NCI-H2171 (cell line): ENCODE results near the gene KRAS.
A peak's percentile ranks its signal among the peaks of the same experiment; 100 is the strongest.
"Not testable (repeated sequence)": the region's sequence is repeated elsewhere in the genome, so short reads cannot be mapped to it uniquely, and the experiment has no call there.

Source experiments
- DNase-seq: peaks from one replicate; lab custom pipeline; 2025; lab: John Stamatoyannopoulos, UW

Gene KRAS

GRCh38 chr12:25250744-25251730 lies at the start of gene KRAS:
KRAS (minus strand) TSS chr12:25250929.
- DNase-seq, result peak; percentile 92

- no peak for DNase-seq
Observed at GRCh38 chr12:25296381-25296780, 45.7 kb upstream of the KRAS start.

DNA sequence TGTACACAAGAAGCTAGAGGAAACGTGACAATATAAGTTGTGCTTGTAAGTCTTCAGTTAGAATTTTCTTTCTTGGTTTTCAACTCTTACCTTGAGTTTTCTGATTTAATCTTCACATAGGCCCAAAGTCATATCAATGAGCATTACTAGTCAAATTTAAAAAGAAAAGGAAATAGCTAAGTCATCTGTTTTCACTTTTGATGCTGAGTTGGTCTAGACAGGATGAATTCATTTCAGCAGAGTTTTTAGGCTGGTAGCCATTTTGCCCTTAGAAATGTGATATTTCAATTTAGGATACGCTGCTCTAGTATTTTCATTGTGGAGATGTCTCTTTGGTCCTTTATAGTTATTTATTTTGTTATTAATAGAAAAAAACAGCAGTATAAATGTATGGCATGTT lies 44.6 kb upstream of the KRAS start:
- DNase-seq, result no peak

DNA sequence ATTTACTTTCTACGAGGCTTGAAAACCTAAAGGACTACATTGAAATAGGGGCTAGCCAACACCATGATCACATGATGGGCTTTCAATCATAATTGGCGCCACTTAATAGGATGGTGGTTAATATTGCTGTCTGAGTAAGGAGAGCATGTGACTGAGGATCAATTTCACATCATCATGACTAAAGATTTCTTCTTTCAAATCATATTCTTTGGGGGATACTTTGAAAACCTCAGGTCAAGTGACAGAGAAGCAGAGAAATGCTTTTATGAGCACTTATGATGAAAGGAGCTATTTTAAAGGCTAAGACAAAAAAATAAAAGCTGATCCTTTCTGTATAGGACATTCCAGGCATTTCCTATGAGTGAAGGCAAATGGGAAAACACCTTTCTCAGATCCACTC lies 42.9 kb upstream of the KRAS start:
- DNase-seq, result no peak

DNA sequence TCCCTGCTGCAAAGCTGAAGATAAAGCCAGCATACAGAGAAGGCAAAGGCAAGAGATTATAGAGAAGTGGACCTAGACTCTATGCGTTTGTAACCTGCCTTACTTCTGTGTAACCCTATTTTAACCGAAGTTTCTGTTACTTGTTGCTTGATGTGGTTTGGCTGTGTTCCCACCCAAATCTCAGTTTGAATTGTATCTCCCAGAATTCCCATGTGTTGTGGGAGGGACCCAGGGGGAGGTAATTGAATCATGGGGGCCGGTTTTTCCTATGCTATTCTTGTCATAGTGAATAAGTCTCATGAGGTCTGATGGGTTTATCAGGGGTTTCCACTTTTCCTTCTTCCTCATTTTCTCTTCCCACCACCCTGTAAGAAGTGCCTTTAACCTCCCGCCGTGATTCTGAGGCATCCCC lies 42.1 kb upstream of the KRAS start:
- DNase-seq, result not testable (repeated sequence)

GRCh38 chr12:25287610-25288009 lies 36.9 kb upstream of the KRAS start:
- no peak for DNase-seq

GRCh38 chr12:25286837-25287236 lies 36.1 kb upstream of the KRAS start:
- DNase-seq, result no peak

GRCh38 chr12:25284024-25284423 lies 33.3 kb upstream of the KRAS start:
- no peak for DNase-seq

- no peak for DNase-seq
Observed at GRCh38 chr12:25283006-25283405, 32.3 kb upstream of the KRAS start.

GRCh38 chr12:25280082-25280481 lies 29.4 kb upstream of the KRAS start:
- DNase-seq, result no peak

GRCh38 chr12:25278269-25278668 lies 27.5 kb upstream of the KRAS start:
- DNase-seq, result no peak

DNA sequence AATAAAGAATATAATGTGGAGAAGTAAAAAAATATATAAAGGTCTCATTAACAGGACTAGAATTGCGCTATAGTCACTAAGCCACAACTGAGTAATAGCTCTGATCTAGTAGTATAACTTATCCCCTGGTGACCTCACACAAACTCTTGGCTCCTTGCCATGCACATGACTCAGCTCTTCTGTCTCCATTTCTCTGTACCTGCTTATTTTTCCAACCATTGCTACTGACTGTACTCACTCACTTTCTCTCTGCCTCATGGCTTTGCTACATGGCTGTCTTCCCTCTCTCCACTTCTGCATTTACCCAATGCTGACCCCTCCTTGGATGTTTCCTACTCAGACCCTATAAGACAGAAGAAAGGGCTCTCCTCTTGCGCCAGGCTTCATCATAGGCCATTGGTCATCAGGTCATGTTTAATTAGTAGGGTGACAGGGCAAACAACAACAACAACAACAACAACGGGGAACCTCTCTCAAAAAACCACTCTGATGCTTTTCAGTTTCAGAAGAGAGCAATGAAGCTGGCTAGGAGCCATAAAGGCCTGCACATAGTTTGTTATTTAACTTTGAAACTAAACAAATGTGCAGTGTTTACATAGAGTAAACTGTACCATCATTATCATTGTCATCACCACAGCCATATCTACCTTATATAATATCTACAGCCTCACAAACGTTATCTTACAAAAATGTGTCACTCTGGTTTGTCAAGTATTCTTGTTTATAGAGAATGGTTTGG lies 25.6 kb upstream of the KRAS start:
- peak; percentile 19 for DNase-seq

DNA sequence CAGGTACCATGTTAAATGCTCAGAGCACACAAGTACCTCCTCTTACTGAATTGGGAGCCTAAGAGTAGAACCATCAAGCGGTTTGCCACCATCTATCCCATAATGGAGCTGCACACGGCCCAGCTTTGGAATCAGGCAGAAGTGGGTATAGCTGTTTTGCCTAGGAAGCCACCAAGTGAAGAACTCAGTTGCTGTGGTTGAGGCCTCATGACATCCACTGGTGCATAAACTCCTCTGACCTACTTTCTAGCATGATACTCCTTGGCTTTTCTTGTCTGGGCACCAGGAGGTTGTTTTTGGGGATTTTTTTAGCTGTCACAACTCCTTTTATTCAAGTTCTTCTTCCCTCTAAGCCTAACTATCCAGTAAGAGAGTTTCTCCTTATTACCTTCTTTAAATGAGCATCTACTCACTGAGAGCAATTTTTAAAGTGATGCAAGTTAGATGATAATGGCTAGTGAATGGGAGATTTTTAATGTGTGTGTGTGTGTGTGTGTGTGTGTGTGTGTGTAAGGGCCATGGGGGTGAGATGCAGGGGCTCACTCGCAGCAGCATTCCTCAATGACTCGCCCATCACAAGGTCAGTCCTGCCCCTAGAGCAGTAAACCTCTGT lies 20.9 kb upstream of the KRAS start:
- DNase-seq, result no peak

GRCh38 chr12:25269701-25270100 lies 19.0 kb upstream of the KRAS start:
- no peak for DNase-seq

- no peak for DNase-seq
Observed at GRCh38 chr12:25266497-25266896, 15.8 kb upstream of the KRAS start.

DNA sequence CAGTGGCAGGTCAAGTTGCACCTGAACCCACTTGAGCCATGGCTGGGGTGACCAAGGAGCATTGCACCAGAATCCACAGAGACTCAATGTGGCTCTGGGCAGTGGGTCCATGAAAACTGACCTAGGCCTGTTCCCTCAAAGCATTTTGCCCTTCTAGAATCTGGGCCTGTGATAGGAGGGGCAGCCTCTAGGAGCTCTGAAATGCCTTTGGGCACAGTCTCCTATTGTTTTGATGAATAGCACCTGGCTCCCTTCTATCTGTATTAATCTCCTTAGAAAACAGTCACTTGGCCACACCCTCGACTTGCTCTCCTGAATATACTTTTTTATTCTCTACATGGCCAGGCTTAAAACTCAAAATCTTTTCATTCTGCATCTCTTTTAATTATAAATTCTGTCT lies 14.1 kb upstream of the KRAS start:
- DNase-seq, result no peak

GRCh38 chr12:25264114-25264513 lies 13.4 kb upstream of the KRAS start:
- DNase-seq, result no peak

GRCh38 chr12:25263594-25263993 lies 12.9 kb upstream of the KRAS start:
- no peak for DNase-seq

- no peak for DNase-seq
Observed at GRCh38 chr12:25262389-25263074, 11.8 kb upstream of the KRAS start.

- DNase-seq, result no peak
Observed at GRCh38 chr12:25257590-25258324, 7.0 kb upstream of the KRAS start.

GRCh38 chr12:25256826-25257225 lies 6.1 kb upstream of the KRAS start:
- no peak for DNase-seq
